ENCODE results near the gene CLECL1. TPM values are rescaled to one million over a fixed set of nuclear protein-coding genes. Genes with fewer than 3 reads are reported as not detected.
"Not testable (repeated sequence)": the region's sequence is repeated elsewhere in the genome, so short reads cannot be mapped to it uniquely, and the experiment has no call there.

CLECL1 gene
- total RNA-seq, 1 donor from 2014 or later = not detected

DNA sequence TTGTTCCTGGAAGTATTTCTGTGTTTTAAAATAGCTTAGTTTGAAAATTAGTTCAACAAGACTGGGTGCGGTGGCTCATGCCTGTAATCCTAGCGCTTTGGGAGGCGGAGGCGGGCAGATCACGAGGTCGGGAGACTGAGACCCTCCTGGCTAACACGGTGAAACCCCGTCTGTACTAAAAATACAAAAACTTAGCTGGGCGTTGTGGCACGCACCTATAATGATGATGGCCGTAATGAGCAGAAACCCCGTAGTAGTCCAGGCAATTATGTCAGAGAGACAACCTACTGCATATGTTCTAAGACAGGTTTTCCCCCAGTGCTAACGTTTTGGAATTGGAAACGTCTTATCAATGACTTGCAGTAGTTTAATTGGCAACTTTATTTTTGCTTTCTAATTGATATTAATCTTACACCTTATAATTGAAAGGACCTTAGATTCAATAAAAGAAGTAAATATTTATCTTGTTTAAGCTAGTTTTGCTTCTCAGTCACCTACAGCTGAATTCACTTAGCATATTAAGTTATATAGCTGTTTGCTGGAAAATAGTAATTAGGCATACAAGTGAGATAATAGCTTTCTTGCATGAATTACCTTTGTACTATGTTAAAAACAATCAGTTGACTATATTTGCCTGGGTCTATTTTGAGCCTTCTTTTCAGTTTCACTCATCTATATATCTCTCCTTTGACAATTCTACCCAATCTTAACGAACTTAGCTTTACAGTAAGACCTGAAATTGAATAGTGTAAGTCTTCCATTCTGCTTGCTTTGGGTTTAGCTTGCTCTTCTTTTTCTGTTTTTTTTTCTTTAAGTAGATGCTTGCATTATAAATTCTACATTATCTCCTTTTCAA is 15.6 kb downstream of the CLECL1 start:
- H3K9me3 ChIP-seq = no peaks in the 10 kb centered on the region
- no peak overlapping the region for H3K27ac ChIP-seq
- intact Hi-C loops (cut with DNase I) = no loop called here
- no peaks in the 10 kb centered on the region for H3K27me3 ChIP-seq
- TF ChIP-seq, protein P1, sequence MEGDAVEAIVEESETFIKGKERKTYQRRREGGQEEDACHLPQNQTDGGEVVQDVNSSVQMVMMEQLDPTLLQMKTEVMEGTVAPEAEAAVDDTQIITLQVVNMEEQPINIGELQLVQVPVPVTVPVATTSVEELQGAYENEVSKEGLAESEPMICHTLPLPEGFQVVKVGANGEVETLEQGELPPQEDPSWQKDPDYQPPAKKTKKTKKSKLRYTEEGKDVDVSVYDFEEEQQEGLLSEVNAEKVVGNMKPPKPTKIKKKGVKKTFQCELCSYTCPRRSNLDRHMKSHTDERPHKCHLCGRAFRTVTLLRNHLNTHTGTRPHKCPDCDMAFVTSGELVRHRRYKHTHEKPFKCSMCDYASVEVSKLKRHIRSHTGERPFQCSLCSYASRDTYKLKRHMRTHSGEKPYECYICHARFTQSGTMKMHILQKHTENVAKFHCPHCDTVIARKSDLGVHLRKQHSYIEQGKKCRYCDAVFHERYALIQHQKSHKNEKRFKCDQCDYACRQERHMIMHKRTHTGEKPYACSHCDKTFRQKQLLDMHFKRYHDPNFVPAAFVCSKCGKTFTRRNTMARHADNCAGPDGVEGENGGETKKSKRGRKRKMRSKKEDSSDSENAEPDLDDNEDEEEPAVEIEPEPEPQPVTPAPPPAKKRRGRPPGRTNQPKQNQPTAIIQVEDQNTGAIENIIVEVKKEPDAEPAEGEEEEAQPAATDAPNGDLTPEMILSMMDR (IDR thresholded peaks at IDR 0.05) = no peak
- H3K4me3 ChIP-seq = no peak overlapping the region
- H3K36me3 ChIP-seq = no peaks in the 10 kb centered on the region
- DNase-seq (ENCODE audit: low spot score in 2 of 2) = no peak
- H3K4me1 ChIP-seq = no peaks in the 10 kb centered on the region

DNA sequence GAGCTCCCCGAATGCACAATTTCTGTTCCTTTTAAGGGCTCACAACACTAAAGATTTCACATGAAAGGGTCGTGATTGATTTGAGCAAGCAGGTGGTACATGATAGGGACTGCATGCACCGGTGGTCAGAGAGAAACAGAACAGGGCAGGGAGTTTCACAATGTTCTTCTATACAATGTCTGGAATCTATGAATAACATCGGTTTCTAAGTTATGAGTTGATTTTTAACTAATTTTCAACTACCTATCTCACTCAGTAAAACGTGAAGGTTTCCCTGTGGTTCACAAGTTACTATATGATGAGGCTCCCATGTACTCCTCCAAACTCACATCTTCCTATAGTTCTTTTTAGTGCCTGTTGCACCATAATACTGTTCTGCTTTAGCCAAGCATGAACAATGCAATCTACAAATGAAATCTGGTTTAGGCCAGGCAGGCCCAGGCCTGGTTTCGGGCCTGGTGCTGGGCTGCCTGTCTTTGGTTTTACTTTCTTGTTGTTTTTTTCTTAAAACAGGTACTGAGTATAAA is 19.8 kb downstream of the CLECL1 start:
- H3K4me1 ChIP-seq; H3K4me3 ChIP-seq; H3K36me3 ChIP-seq; DNase-seq (ENCODE audit: low spot score in 2 of 2); H3K9me3 ChIP-seq; intact Hi-C loops (cut with DNase I); H3K27ac ChIP-seq; H3K27me3 ChIP-seq: not testable (repeated sequence)

DNA sequence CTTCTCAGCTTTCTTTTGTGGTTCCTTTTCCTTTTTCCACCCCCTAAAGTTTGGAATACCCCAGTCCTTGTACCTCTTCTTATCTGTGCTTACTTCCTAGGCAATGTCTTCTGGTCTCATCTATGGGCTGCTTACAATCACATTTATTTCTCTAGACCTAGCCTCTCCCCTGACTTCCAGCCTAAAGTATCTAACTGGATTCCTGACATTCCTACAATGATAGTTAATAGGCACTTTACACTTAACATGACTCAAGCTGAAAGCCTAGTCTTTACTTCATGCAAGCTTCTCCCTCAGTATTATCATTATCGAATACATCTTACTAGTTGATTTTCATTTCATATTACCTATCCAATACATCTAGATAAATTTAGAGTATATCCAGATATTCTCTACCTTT is 21.2 kb downstream of the CLECL1 start:
- Histone ChIP-seq H3K9me3 (no peaks in the 10 kb centered on the region), H3K4me3 (no peak overlapping the region), H3K36me3 (no peaks in the 10 kb centered on the region), H3K4me1 (no peaks in the 10 kb centered on the region), H3K27ac (no peak overlapping the region), H3K27me3 (no peaks in the 10 kb centered on the region)
- TF ChIP-seq, protein P1 (IDR thresholded peaks at IDR 0.05) = no peak
- no peak for DNase-seq (ENCODE audit: low spot score in 2 of 2)
- intact Hi-C loops (cut with DNase I) = no loop called here

DNA sequence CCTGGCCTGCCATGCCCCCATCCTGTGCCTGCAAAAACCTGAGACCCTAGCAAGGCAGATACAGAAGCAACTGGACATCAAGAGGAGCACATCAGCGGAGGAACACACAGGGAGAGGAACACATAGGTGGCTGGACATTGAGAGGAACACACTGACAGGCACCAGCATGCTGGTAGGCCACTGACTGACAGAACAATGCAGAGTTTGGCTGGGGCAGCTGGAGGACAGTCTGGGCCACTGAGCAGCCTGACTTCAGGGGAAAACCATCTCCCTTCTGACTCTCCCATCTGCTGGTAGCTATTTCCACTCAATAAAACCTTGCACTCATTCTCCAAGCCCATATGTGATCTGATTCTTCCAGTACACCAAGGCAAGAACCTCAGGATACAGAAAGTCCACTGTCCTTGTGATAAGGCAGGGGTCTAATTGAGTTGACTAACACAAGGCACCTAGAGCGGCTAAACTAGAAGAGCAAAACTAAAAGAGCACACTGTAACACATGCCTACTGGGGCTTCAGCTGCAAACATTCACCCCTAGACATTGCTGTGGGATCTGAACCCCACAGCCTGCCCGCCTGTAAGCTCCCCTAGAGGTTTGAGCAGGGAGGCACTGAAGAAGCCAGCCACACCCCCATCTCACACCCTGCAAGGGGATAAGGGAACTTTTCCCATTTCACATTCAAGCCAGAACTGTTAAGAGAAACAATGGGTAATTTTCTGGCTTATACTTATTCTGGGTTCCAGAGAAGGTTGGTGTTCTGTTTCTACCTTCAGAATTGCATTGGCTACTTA is 22.1 kb downstream of the CLECL1 start:
- no peaks in the 10 kb centered on the region for H3K36me3 ChIP-seq
- H3K27me3 ChIP-seq = no peaks in the 10 kb centered on the region
- no peak for DNase-seq (ENCODE audit: low spot score in 2 of 2)
- intact Hi-C loops (cut with DNase I) = no loop called here
- TF ChIP-seq, protein P1 (IDR thresholded peaks at IDR 0.05) = no peak
- H3K27ac ChIP-seq = no peak overlapping the region
- H3K9me3 ChIP-seq = no peaks in the 10 kb centered on the region
- H3K4me3 ChIP-seq = no peak overlapping the region
- H3K4me1 ChIP-seq = no peaks in the 10 kb centered on the region

DNA sequence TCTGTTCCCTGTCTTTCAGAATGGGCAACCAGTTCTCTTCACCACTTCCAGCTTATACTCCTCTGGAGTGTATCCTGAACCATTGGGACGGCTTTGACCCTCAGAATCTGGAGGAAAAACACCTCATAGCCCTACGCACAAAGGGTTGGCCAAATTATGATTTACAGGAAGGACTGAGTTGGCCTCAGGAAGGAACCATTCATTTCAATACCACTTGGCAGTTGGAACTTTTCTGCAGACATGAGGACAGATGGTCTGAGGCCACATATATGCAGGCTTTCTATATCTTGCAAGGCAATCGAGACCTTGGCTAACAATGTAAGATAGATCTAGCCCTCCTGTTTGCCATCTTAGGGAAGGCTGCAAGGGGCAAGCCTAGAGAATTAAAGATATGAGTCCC is 24.0 kb downstream of the CLECL1 start:
- no peaks in the 10 kb centered on the region for H3K4me1 ChIP-seq
- no peaks in the 10 kb centered on the region for H3K36me3 ChIP-seq
- no peak overlapping the region for H3K4me3 ChIP-seq
- H3K27ac ChIP-seq = no peak overlapping the region
- H3K27me3 ChIP-seq = no peaks in the 10 kb centered on the region
- peaks cover 0 to 3% of the 10 kb centered on the region in 2 donors for H3K9me3 ChIP-seq
- TF ChIP-seq, protein P1 (IDR thresholded peaks at IDR 0.05) = no peak
- intact Hi-C loops (cut with DNase I) = no loop called here
- no peak for DNase-seq (ENCODE audit: low spot score in 2 of 2)

Data from ascending aorta (tissue), 2 donors.